Right lobe of liver (tissue), 4 donors: ENCODE results near the gene KIRREL3.

Source experiments
- CTCF ChIP-seq, 4 donors: fragments of 200-600 bp in 3 of 4; fragments of 450-650 bp in 1 of 4; IDR thresholded peaks; one replicate each; pipeline versions ENCODE4 v1.5.1 to v1.8.0; 2016 to 2022; ENCODE audit warnings: antibody characterized with exemption in 4 of 4, mild to moderate bottlenecking in 2 of 4
- POLR2A ChIP-seq: fragments of 450-650 bp; IDR thresholded peaks from one replicate; pipeline ENCODE4 v1.6.1; 2017; ENCODE audit warnings: antibody characterized with exemption, mild to moderate bottlenecking
- donor health status: DM: no; HTN: no; CAD: no.
- donor health status: DM: no; HTN: no; CAD: no.
- donor health status: DM: no; HTN: yes; CAD: no.

GRCh38 chr11:126506789-126507188, 493.8 kb downstream of the KIRREL3 start:
- TF ChIP-seq POLR2A: no peak
- no peak for TF ChIP-seq CTCF (IDR thresholded peaks at IDR 0.05)
